ENCODE measurements around the gene CCDC51. TPM values are rescaled to one million over a fixed set of nuclear protein-coding genes. Genes with fewer than 3 reads are reported as not detected.

The CCDC51 gene
- polyA plus RNA-seq, 2 of the 4 experiments (the other 2 are of a cell fraction), result 19.8 to 26.7 TPM

- DNase-seq (ENCODE audit: low read depth in 1 of 2, low spot score in 1 of 2), result no peak
- H3K9me3 ChIP-seq, result no peaks in the 10 kb centered on the region
- ChIA-PET POLR2A (interaction anchor here (0.9 to 1.8 kb wide), 8 partner anchors 10 to 108 kb away, joined by 3 to 8 read pairs (median 3); no protein-coding TSS in a partner anchor), CTCF (interaction anchor here (1.1 to 3.6 kb wide), 9 partner anchors 10 to 251 kb away, joined by 3 to 32 read pairs (median 4); no protein-coding TSS in a partner anchor)
- H3K4me3 ChIP-seq, result peak overlapping the region; percentile 67
- peak; percentile 6 to 30; a peak in 3 of 6 replicates for ATAC-seq
- TF ChIP-seq HDAC2 (IDR thresholded peaks at IDR 0.05), result no peak
- no peak for TF ChIP-seq POLR2A (IDR thresholded peaks at IDR 0.05; ENCODE audit: low read length)
- no peak for TF ChIP-seq REST (IDR thresholded peaks at IDR 0.05)
- TF ChIP-seq BCL3 (IDR thresholded peaks at IDR 0.05), result no peak
- TF ChIP-seq SREBF2 (IDR thresholded peaks at IDR 0.05), result no peak
- TF ChIP-seq CBX2 (IDR thresholded peaks at IDR 0.05; ENCODE audit: borderline replicate concordance, low read depth), result no peak
- no peak for TF ChIP-seq RAD21 (conservative IDR thresholded peaks at IDR 0.05 in 1 of 2, IDR thresholded peaks at IDR 0.05 in 1 of 2)
- TF ChIP-seq SMC3 (IDR thresholded peaks at IDR 0.05), result no peak
- no peak for TF ChIP-seq MYC (IDR thresholded peaks at IDR 0.05; ENCODE audit: borderline replicate concordance, low read length)
- TF ChIP-seq NPAS2 (CRISPR knock-in tag; IDR thresholded peaks at IDR 0.05; ENCODE audit: borderline replicate concordance), result no peak
- TF ChIP-seq ZC3H11A (IDR thresholded peaks at IDR 0.05), result no peak
- H3K4me2 ChIP-seq, result peak overlapping the region; percentile 88
- no peak for FAIRE-seq
- peaks cover 24% of the 10 kb centered on the region for H3K4me1 ChIP-seq
- 15% methylated on average over 6 of the region's 6 CpGs for WGBS (ENCODE audit: missing lambda C conversion rate)
- peak overlapping the region; percentile 86 to 97 for H3K27ac ChIP-seq
Observed at GRCh38 chr3:48446043-48446424, 6.1 kb upstream of the CCDC51 start.

GRCh38 chr3:48445277-48445882, 5.5 kb upstream of the CCDC51 start:
- ATAC-seq, result no peak
- ChIA-PET POLR2A (interaction anchor here (1.8 kb wide), 1 partner anchor 9 kb away, joined by 8 read pairs; no protein-coding TSS in a partner anchor), CTCF (interaction anchor here (0.7 to 3.6 kb wide), 7 partner anchors 9 to 321 kb away, joined by 3 to 32 read pairs (median 3); no protein-coding TSS in a partner anchor)
- H3K9me3 ChIP-seq, result no peaks in the 10 kb centered on the region
- peaks cover 24% of the 10 kb centered on the region for H3K4me1 ChIP-seq
- TF ChIP-seq CHD4 (IDR thresholded peaks at IDR 0.05; ENCODE audit: borderline replicate concordance) (no peak), TFCP2L1 (CRISPR knock-in tag; IDR thresholded peaks at IDR 0.05) (no peak), NFE2L2 (conservative IDR thresholded peaks at IDR 0.05; ENCODE audit: low read length) (no peak), EHF (CRISPR knock-in tag; IDR thresholded peaks at IDR 0.05) (no peak), FOSB (CRISPR knock-in tag; IDR thresholded peaks at IDR 0.05) (no peak), NR3C1 (IDR thresholded peaks at IDR 0.05) (no peak), NPAS2 (CRISPR knock-in tag; IDR thresholded peaks at IDR 0.05; ENCODE audit: borderline replicate concordance) (no peak), CEBPB (IDR thresholded peaks at IDR 0.05) (no peak), MAX (IDR thresholded peaks at IDR 0.05) (no peak), MYC (IDR thresholded peaks at IDR 0.05; ENCODE audit: borderline replicate concordance, low read length) (no peak), ZSCAN20 (CRISPR knock-in tag; IDR thresholded peaks at IDR 0.05) (no peak), SREBF2 (IDR thresholded peaks at IDR 0.05) (no peak)
- peak overlapping the region in 1 of 2 experiments; percentile 97; a peak in 2 of 6 replicates for H3K27ac ChIP-seq
- peak overlapping the region; percentile 88 for H3K4me2 ChIP-seq
- peak overlapping the region; percentile 67 for H3K4me3 ChIP-seq
- 74% methylated on average over 5 of the region's 6 CpGs for WGBS (ENCODE audit: missing lambda C conversion rate)
- no peak for DNase-seq (ENCODE audit: low read depth in 1 of 2, low spot score in 1 of 2)
- no peak for FAIRE-seq

All from A549 (cell line).